ENCODE data around the gene CSMD2.

CSMD2 gene

GRCh38 chr1:33602271-33602670, 562.8 kb downstream of the CSMD2 start:
- no peak for ATAC-seq
- TF ChIP-seq TCF4 (CRISPR knock-in tag; IDR thresholded peaks at IDR 0.05; ENCODE audit: borderline replicate concordance), result no peak
- TF ChIP-seq PPARA (CRISPR knock-in tag; IDR thresholded peaks at IDR 0.05; ENCODE audit: borderline replicate concordance), result no peak
- TF ChIP-seq ZNF8 (CRISPR knock-in tag; IDR thresholded peaks at IDR 0.05), result no peak
- TF ChIP-seq ZC3H10 (CRISPR knock-in tag; IDR thresholded peaks at IDR 0.05), result no peak
- TF ChIP-seq CSRNP3 (CRISPR knock-in tag; IDR thresholded peaks at IDR 0.05), result no peak
- no peak for TF ChIP-seq ISL1 (CRISPR knock-in tag; IDR thresholded peaks at IDR 0.05)
- TF ChIP-seq ARNTL (CRISPR knock-in tag; IDR thresholded peaks at IDR 0.05; ENCODE audit: borderline replicate concordance, low read depth), result no peak
- no peak for TF ChIP-seq GLIS3 (CRISPR knock-in tag; IDR thresholded peaks at IDR 0.05)
- no peak for TF ChIP-seq ESRRG (CRISPR knock-in tag; IDR thresholded peaks at IDR 0.05)
- TF ChIP-seq ZNF70 (CRISPR knock-in tag; IDR thresholded peaks at IDR 0.05), result no peak
- TF ChIP-seq ZFP3 (CRISPR knock-in tag; IDR thresholded peaks at IDR 0.05), result no peak
- TF ChIP-seq ZNF565 (CRISPR knock-in tag; conservative IDR thresholded peaks at IDR 0.05; ENCODE audit: low read depth), result no peak
- TF ChIP-seq ZFP30 (CRISPR knock-in tag; IDR thresholded peaks at IDR 0.05), result no peak
- no peak for TF ChIP-seq OSR1 (CRISPR knock-in tag; IDR thresholded peaks at IDR 0.05)
- TF ChIP-seq BACH2 (CRISPR knock-in tag; IDR thresholded peaks at IDR 0.05; ENCODE audit: borderline replicate concordance), result no peak
- TF ChIP-seq CSDC2 (CRISPR knock-in tag; IDR thresholded peaks at IDR 0.05), result no peak
- TF ChIP-seq SNAI2 (CRISPR knock-in tag; IDR thresholded peaks at IDR 0.05), result no peak
- TF ChIP-seq TOX (CRISPR knock-in tag; IDR thresholded peaks at IDR 0.05; ENCODE audit: borderline replicate concordance), result no peak
- TF ChIP-seq POU6F1 (CRISPR knock-in tag; IDR thresholded peaks at IDR 0.05; ENCODE audit: borderline replicate concordance, low read depth), result no peak

- ATAC-seq, result no peak
- TF ChIP-seq PPARA (CRISPR knock-in tag; IDR thresholded peaks at IDR 0.05; ENCODE audit: borderline replicate concordance) (no peak), ZNF70 (CRISPR knock-in tag; IDR thresholded peaks at IDR 0.05) (no peak), BACH2 (CRISPR knock-in tag; IDR thresholded peaks at IDR 0.05; ENCODE audit: borderline replicate concordance) (no peak), GLIS3 (CRISPR knock-in tag; IDR thresholded peaks at IDR 0.05) (no peak), TOX (CRISPR knock-in tag; IDR thresholded peaks at IDR 0.05; ENCODE audit: borderline replicate concordance) (no peak), RARB (CRISPR knock-in tag; IDR thresholded peaks at IDR 0.05) (no peak), ISL1 (CRISPR knock-in tag; IDR thresholded peaks at IDR 0.05) (no peak), ARNTL (CRISPR knock-in tag; IDR thresholded peaks at IDR 0.05; ENCODE audit: borderline replicate concordance, low read depth) (no peak), ESRRG (CRISPR knock-in tag; IDR thresholded peaks at IDR 0.05) (no peak), TSHZ2 (CRISPR knock-in tag; IDR thresholded peaks at IDR 0.05) (no peak), TCF4 (CRISPR knock-in tag; IDR thresholded peaks at IDR 0.05; ENCODE audit: borderline replicate concordance) (no peak), CREB5 (CRISPR knock-in tag; IDR thresholded peaks at IDR 0.05; ENCODE audit: low read depth) (no peak), ZFP3 (CRISPR knock-in tag; IDR thresholded peaks at IDR 0.05) (no peak), ZNF8 (CRISPR knock-in tag; IDR thresholded peaks at IDR 0.05) (no peak), OSR1 (CRISPR knock-in tag; IDR thresholded peaks at IDR 0.05) (no peak), ZFP30 (CRISPR knock-in tag; IDR thresholded peaks at IDR 0.05) (no peak)
Observed at GRCh38 chr1:33601751-33602150, 563.3 kb downstream of the CSMD2 start.

- ATAC-seq, result no peak
- TF ChIP-seq ESRRG (CRISPR knock-in tag; IDR thresholded peaks at IDR 0.05), result no peak
- no peak for TF ChIP-seq TCF4 (CRISPR knock-in tag; IDR thresholded peaks at IDR 0.05; ENCODE audit: borderline replicate concordance)
- no peak for TF ChIP-seq ARNTL (CRISPR knock-in tag; IDR thresholded peaks at IDR 0.05; ENCODE audit: borderline replicate concordance, low read depth)
- TF ChIP-seq PPARA (CRISPR knock-in tag; IDR thresholded peaks at IDR 0.05; ENCODE audit: borderline replicate concordance), result no peak
- TF ChIP-seq POU6F1 (CRISPR knock-in tag; IDR thresholded peaks at IDR 0.05; ENCODE audit: borderline replicate concordance, low read depth), result no peak
- TF ChIP-seq ZNF70 (CRISPR knock-in tag; IDR thresholded peaks at IDR 0.05), result no peak
- TF ChIP-seq BACH2 (CRISPR knock-in tag; IDR thresholded peaks at IDR 0.05; ENCODE audit: borderline replicate concordance), result no peak
- TF ChIP-seq PATZ1 (CRISPR knock-in tag; IDR thresholded peaks at IDR 0.05; ENCODE audit: borderline replicate concordance), result no peak
Observed at GRCh38 chr1:33599516-33600115, 565.4 kb downstream of the CSMD2 start.

Data from SK-N-SH treated with all-trans-retinoic acid at 6 μM for 48 hours (cell line).